Activated CD4-positive, alpha-beta T cell treated with anti-CD3 and anti-CD28 coated beads for 36 hours (primary cell): Measurements from ENCODE around the gene FABP7. TPM values are rescaled to one million over a fixed set of nuclear protein-coding genes. Genes with fewer than 3 reads are reported as not detected.

ENCODE experiments used
- ATAC-seq: fragments of 200-7000 bp; cut with Tn5 transposase; one replicate; pipeline ENCODE4 v1.10.0; 2021; ENCODE audit warnings: mild to moderate bottlenecking, moderate library complexity
- CTCF ChIA-PET: fragments of 350-600 bp; sonication (Branson Sonifier 250); formaldehyde crosslinking; loops from one replicate; lab custom pipeline; 2021; ENCODE audit warnings: antibody characterized with exemption; lab: Charles Lee
- POLR2A ChIA-PET: fragments of 350-600 bp; sonication (Branson Sonifier 250); formaldehyde crosslinking; loops from one replicate; lab custom pipeline; 2021; ENCODE audit warnings: antibody characterized with exemption, inconsistent platforms; lab: Charles Lee
- DNase-seq: peaks from one replicate; pipeline ENCODE4 v3.0.0-alpha.2; 2020
- H3K27ac Mint-ChIP-seq: one replicate; pipeline ENCODE4 v1.8.0; 2021; ENCODE audit warnings: mixed read lengths
- H3K27me3 Mint-ChIP-seq: one replicate; pipeline ENCODE4 v1.8.0; 2021; ENCODE audit warnings: mixed read lengths
- H3K36me3 Mint-ChIP-seq: one replicate; pipeline ENCODE4 v1.8.0; 2021; ENCODE audit warnings: low read depth, mixed read lengths
- H3K4me1 Mint-ChIP-seq: one replicate; pipeline ENCODE4 v1.8.0; 2021; ENCODE audit warnings: mixed read lengths
- H3K4me3 Mint-ChIP-seq: one replicate; pipeline ENCODE4 v1.8.0; 2021; ENCODE audit warnings: mild to moderate bottlenecking, moderate library complexity, mixed read lengths
- H3K9me3 Mint-ChIP-seq: one replicate; pipeline ENCODE4 v1.8.0; 2021; ENCODE audit warnings: low read depth, mixed read lengths
- intact Hi-C, 2 experiments: fragments of 100-400 bp; cut with DNase I in 1 of 2; cut with micrococcal nuclease in 1 of 2; formaldehyde crosslinking; loops; one replicate each; pipeline versions ENCODE4 v1.14.2 to v1.15.1; 2022 to 2024; cut with DNase I, micrococcal nuclease
- total RNA-seq, 2 experiments: library from RNA; stranded (reverse); gene quantifications; one replicate each; pipeline ENCODE4 v1.2.3, GENCODE V29; 2021

The FABP7 gene
- total RNA-seq, 2 experiments from 2014 or later, result not detected

GRCh38 chr6:122785891-122786290, 6.4 kb downstream of the FABP7 start:
- POLR2A ChIA-PET, result no interaction called here
- Mint-ChIP-seq H3K27ac (no peak overlapping the region), H3K27me3 (peaks cover 41% of the 10 kb centered on the region)

GRCh38 chr6:122787721-122788120, 8.2 kb downstream of the FABP7 start:
- Mint-ChIP-seq H3K27ac (no peak overlapping the region), H3K4me1 (peaks cover 16% of the 10 kb centered on the region), H3K4me3 (no peak overlapping the region), H3K27me3 (peaks cover 48% of the 10 kb centered on the region), H3K9me3 (no peaks in the 10 kb centered on the region), H3K36me3 (no peaks in the 10 kb centered on the region)
- intact Hi-C loops, result loop anchor here in 1 of 2 experiments (2.0 kb wide), 1 partner anchor 177 kb away; the partner anchor contains the start of gene PKIB
- CTCF ChIA-PET, result no interaction called here
- no peak for ATAC-seq
- DNase-seq, result no peak
- POLR2A ChIA-PET, result no interaction called here

More at GRCh38 chr6:122785891-122786290, 6.4 kb downstream of the FABP7 start:
- Mint-ChIP-seq H3K36me3 (no peaks in the 10 kb centered on the region), H3K4me1 (peaks cover 15% of the 10 kb centered on the region), H3K4me3 (no peak overlapping the region), H3K9me3 (no peaks in the 10 kb centered on the region)
- intact Hi-C loops, result no loop called here
- DNase-seq (no peak), ATAC-seq (no peak)
- CTCF ChIA-PET, result interaction anchor here (0.8 to 1.0 kb wide), 2 partner anchors 54 to 125 kb away, joined by 3 read pairs; no protein-coding TSS in a partner anchor

GRCh38 chr6:122788208-122788607, 8.7 kb downstream of the FABP7 start:
- Mint-ChIP-seq H3K27me3 (peaks cover 53% of the 10 kb centered on the region), H3K36me3 (no peaks in the 10 kb centered on the region), H3K4me3 (no peak overlapping the region), H3K9me3 (no peaks in the 10 kb centered on the region), H3K27ac (no peak overlapping the region), H3K4me1 (peaks cover 16% of the 10 kb centered on the region)
- no peak for DNase-seq
- ChIA-PET POLR2A (no interaction called here), CTCF (interaction anchor here (1.0 kb wide), 1 partner anchor 13 kb away, joined by 4 read pairs; no protein-coding TSS in a partner anchor)
- no peak for ATAC-seq
- intact Hi-C loops, result loop anchor here in 1 of 2 experiments (2.0 kb wide), 1 partner anchor 177 kb away; the partner anchor contains the start of gene PKIB

- no peak for DNase-seq
- ChIA-PET CTCF (interaction anchor here (1.0 kb wide), 1 partner anchor 13 kb away, joined by 4 read pairs; no protein-coding TSS in a partner anchor), POLR2A (no interaction called here)
- Mint-ChIP-seq H3K4me3 (peak overlapping the region; percentile 72), H3K36me3 (no peaks in the 10 kb centered on the region), H3K4me1 (peaks cover 16% of the 10 kb centered on the region), H3K27me3 (peaks cover 51% of the 10 kb centered on the region), H3K27ac (no peak overlapping the region), H3K9me3 (no peaks in the 10 kb centered on the region)
- intact Hi-C loops, result loop anchor here in 1 of 2 experiments (2.0 kb wide), 1 partner anchor 178 kb away; the partner anchor contains the start of gene PKIB
- ATAC-seq, result no peak
Measured at GRCh38 chr6:122788663-122789181, 9.2 kb downstream of the FABP7 start.

- CTCF ChIA-PET, result interaction anchor here (1.0 to 1.4 kb wide), 4 partner anchors 8 to 181 kb away, joined by 3 to 4 read pairs (median 4); no protein-coding TSS in a partner anchor
- no peaks in the 10 kb centered on the region for H3K36me3 Mint-ChIP-seq
- H3K27ac Mint-ChIP-seq, result peak within 1 kb of the TSS; percentile 77
- H3K4me1 Mint-ChIP-seq, result peaks cover 16% of the 10 kb centered on the region
- no peaks in the 10 kb centered on the region for H3K9me3 Mint-ChIP-seq
- intact Hi-C loops, result loop anchor here in 1 of 2 experiments (2.0 kb wide), 1 partner anchor 179 kb away; the partner anchor contains the start of gene PKIB
- peak within 1 kb of the TSS; percentile 72 for H3K4me3 Mint-ChIP-seq
- POLR2A ChIA-PET, result no interaction called here
- peaks cover 50% of the 10 kb centered on the region for H3K27me3 Mint-ChIP-seq
- ATAC-seq, result peak; percentile 89
- DNase-seq, result peak; percentile 49
Measured at GRCh38 chr6:122789182-122790027, 9.9 kb downstream of the FABP7 start, which contains the start of gene SMPDL3A. TSS of gene SMPDL3A (plus strand) at chr6:122789258. CDS start at chr6:122789347, 89 bp downstream.

GRCh38 chr6:122790028-122790422, 10.5 kb downstream of the FABP7 start:
- Mint-ChIP-seq H3K27me3 (peaks cover 50% of the 10 kb centered on the region), H3K36me3 (no peaks in the 10 kb centered on the region), H3K4me3 (peak overlapping the region; percentile 72), H3K27ac (no peak overlapping the region), H3K4me1 (peaks cover 16% of the 10 kb centered on the region), H3K9me3 (no peaks in the 10 kb centered on the region)
- ATAC-seq, result no peak
- POLR2A ChIA-PET, result no interaction called here
- CTCF ChIA-PET, result interaction anchor here (1.1 to 1.4 kb wide), 3 partner anchors 9 to 182 kb away, joined by 3 to 4 read pairs (median 3); no protein-coding TSS in a partner anchor
- intact Hi-C loops, result no loop called here
- no peak for DNase-seq

GRCh38 chr6:122790423-122791309, 11.2 kb downstream of the FABP7 start:
- Mint-ChIP-seq H3K27me3 (peaks cover 50% of the 10 kb centered on the region), H3K9me3 (no peaks in the 10 kb centered on the region), H3K4me1 (peaks cover 16% of the 10 kb centered on the region), H3K36me3 (no peaks in the 10 kb centered on the region), H3K27ac (no peak overlapping the region), H3K4me3 (peak overlapping the region; percentile 2)
- intact Hi-C loops, result no loop called here
- POLR2A ChIA-PET, result no interaction called here
- CTCF ChIA-PET, result interaction anchor here (0.7 to 1.4 kb wide), 3 partner anchors 9 to 62 kb away, joined by 3 to 4 read pairs (median 4); no protein-coding TSS in a partner anchor
- DNase-seq (no peak), ATAC-seq (no peak)

GRCh38 chr6:122791310-122791679, 11.8 kb downstream of the FABP7 start:
- Mint-ChIP-seq H3K4me1 (peaks cover 16% of the 10 kb centered on the region), H3K27ac (no peak overlapping the region), H3K27me3 (peaks cover 46% of the 10 kb centered on the region), H3K36me3 (no peaks in the 10 kb centered on the region), H3K4me3 (no peak overlapping the region), H3K9me3 (no peaks in the 10 kb centered on the region)
- ATAC-seq (no peak), DNase-seq (no peak)
- ChIA-PET POLR2A (no interaction called here), CTCF (interaction anchor here (0.7 kb wide), 1 partner anchor 12 kb away, joined by 4 read pairs; no protein-coding TSS in a partner anchor)
- intact Hi-C loops, result no loop called here

- Mint-ChIP-seq H3K27ac (no peak overlapping the region), H3K27me3 (peaks cover 37% of the 10 kb centered on the region), H3K4me1 (peaks cover 16% of the 10 kb centered on the region), H3K9me3 (no peaks in the 10 kb centered on the region), H3K36me3 (no peaks in the 10 kb centered on the region), H3K4me3 (no peak overlapping the region)
- DNase-seq (no peak), ATAC-seq (no peak)
- intact Hi-C loops, result no loop called here
- ChIA-PET CTCF (interaction anchor here (0.7 to 1.3 kb wide), 3 partner anchors 10 to 47 kb away, joined by 3 to 4 read pairs (median 3); no protein-coding TSS in a partner anchor), POLR2A (no interaction called here)
Measured at GRCh38 chr6:122792766-122793165, 13.2 kb downstream of the FABP7 start.

GRCh38 chr6:122797537-122797936, 18.0 kb downstream of the FABP7 start:
- Mint-ChIP-seq H3K36me3 (no peaks in the 10 kb centered on the region), H3K27me3 (peaks cover 10% of the 10 kb centered on the region), H3K9me3 (no peaks in the 10 kb centered on the region), H3K4me3 (no peak overlapping the region), H3K27ac (no peak overlapping the region), H3K4me1 (no peaks in the 10 kb centered on the region)
- DNase-seq, result no peak
- intact Hi-C loops, result no loop called here
- CTCF ChIA-PET, result interaction anchor here (0.6 to 1.4 kb wide), 4 partner anchors 9 to 66 kb away, joined by 3 to 4 read pairs (median 3); no protein-coding TSS in a partner anchor
- no peak for ATAC-seq
- POLR2A ChIA-PET, result no interaction called here
